A549 (cell line): ENCODE results near the gene PRH1. TPM values are rescaled to one million over a fixed set of nuclear protein-coding genes. Genes with fewer than 3 reads are reported as not detected.

Source experiments
- ATAC-seq, 2 experiments: fragments of 200-7000 bp in 1 of 2; fragments of >200 bp in 1 of 2; cut with Nextera tagmentation in 1 of 2; cut with Tn5 transposase in 1 of 2; 3 replicates each; pipeline versions ENCODE4 v1.8.0 to v1.9.1; 2018 to 2020; ENCODE audit warnings: mild to moderate bottlenecking in 1 of 2, moderate library complexity in 1 of 2
- CTCF ChIA-PET: fragments of 300-600 bp; sonication (Branson Sonifier 250); formaldehyde crosslinking; extraction: SDS; loops from one replicate; lab custom pipeline; 2021; ENCODE audit warnings: antibody characterized with exemption, inconsistent platforms; lab: Yijun Ruan, JAX
- POLR2A ChIA-PET: fragments of 350-600 bp; formaldehyde crosslinking; extraction: SDS; loops from one replicate; lab custom pipeline; 2021; ENCODE audit warnings: antibody characterized with exemption, inconsistent platforms; lab: Yijun Ruan, JAX
- DNase-seq, 2 experiments: peaks; one replicate each; pipeline versions ENCODE4 v3.0.0 to v3.0.0-alpha.2; 2011 to 2016; ENCODE audit warnings: low read depth in 1 of 2, low spot score in 1 of 2
- FAIRE-seq: peaks from 2 replicates; lab custom pipeline; 2011; peaks lifted over from hg19 to GRCh38; lab: Jason Lieb, UNC
- H3K27ac ChIP-seq, 2 experiments: fragments of >200 bp; sonication (Bioruptor Twin); formaldehyde crosslinking; 3 replicates each; pipeline ENCODE4 v1.5.1; 2016 to 2017
- H3K4me1 ChIP-seq: fragments of >200 bp; sonication (Bioruptor Twin); formaldehyde crosslinking; 3 replicates; pipeline ENCODE4 v1.6.1; 2016
- H3K4me2 ChIP-seq: fragments of >200 bp; sonication (Bioruptor Twin); formaldehyde crosslinking; 3 replicates; pipeline ENCODE4 v1.6.1; 2016
- H3K4me3 ChIP-seq: fragments of >200 bp; sonication (Bioruptor Twin); formaldehyde crosslinking; 3 replicates; pipeline ENCODE4 v1.5.1; 2016
- H3K9me3 ChIP-seq: fragments of >200 bp; sonication (Bioruptor Twin); formaldehyde crosslinking; 3 replicates; pipeline ENCODE4 v1.6.1; 2016
- CHD4 ChIP-seq: fragments of 200-600 bp; sonication (generic); IDR thresholded peaks from 2 replicates; pipeline ENCODE4 v1.6.1; 2016; ENCODE audit warnings: antibody characterized with exemption, mild to moderate bottlenecking, borderline replicate concordance
- EHF ChIP-seq: fragments of 250-450 bp; sonication (Bioruptor Pico); IDR thresholded peaks from 2 replicates; pipeline ENCODE4 v1.5.0; 2020; ENCODE audit warnings: mild to moderate bottlenecking
- EHMT2 ChIP-seq: fragments of 200-600 bp; sonication (generic); IDR thresholded peaks from 2 replicates; pipeline ENCODE4 v1.6.1; 2016; ENCODE audit warnings: antibody characterized with exemption, low read depth, mild to moderate bottlenecking, moderate library complexity
- ESRRA ChIP-seq: fragments of 150-350 bp; IDR thresholded peaks from 2 replicates; pipeline ENCODE4 v1.6.1; 2014; ENCODE audit warnings: mild to moderate bottlenecking, low read length, borderline replicate concordance
- FOSB ChIP-seq: fragments of 250-450 bp; sonication (Bioruptor Pico); IDR thresholded peaks from 2 replicates; pipeline ENCODE4 v1.5.0; 2020; ENCODE audit warnings: mild to moderate bottlenecking, moderate library complexity
- GATA3 ChIP-seq: IDR thresholded peaks from 2 replicates; pipeline ENCODE4 v1.6.1; 2012; ENCODE audit warnings: borderline replicate concordance
- HDAC2 ChIP-seq: fragments of 200-600 bp; sonication (generic); IDR thresholded peaks from 2 replicates; pipeline ENCODE4 v1.6.1; 2016
- HEYL ChIP-seq: fragments of 250-450 bp; sonication (Bioruptor Pico); IDR thresholded peaks from 2 replicates; pipeline ENCODE4 v1.8.0; 2021; ENCODE audit warnings: mild to moderate bottlenecking, moderate library complexity
- HOXA7 ChIP-seq: fragments of 250-450 bp; sonication (Bioruptor Pico); IDR thresholded peaks from 2 replicates; pipeline ENCODE4 v1.5.0; 2020; ENCODE audit warnings: mild to moderate bottlenecking, moderate library complexity
- HOXB5 ChIP-seq: fragments of 250-450 bp; sonication (Bioruptor Pico); IDR thresholded peaks from 2 replicates; pipeline ENCODE4 v1.5.0; 2020; ENCODE audit warnings: mild to moderate bottlenecking, moderate library complexity
- JUNB ChIP-seq: fragments of >200 bp; sonication (Bioruptor Twin); formaldehyde crosslinking; IDR thresholded peaks from 2 replicates; pipeline ENCODE4 v1.6.1; 2016
- KDM1A ChIP-seq: fragments of 200-600 bp; sonication (generic); IDR thresholded peaks from 2 replicates; pipeline ENCODE4 v1.6.1; 2016; ENCODE audit warnings: low read depth, mild to moderate bottlenecking
- MAFK ChIP-seq: fragments of 450-650 bp; IDR thresholded peaks from 2 replicates; pipeline ENCODE4 v1.6.1; 2014; ENCODE audit not compliant: partially characterized antibody
- MAZ ChIP-seq: fragments of 150-350 bp; IDR thresholded peaks from 2 replicates; pipeline ENCODE4 v1.6.1; 2014; ENCODE audit warnings: antibody characterized with exemption, low read depth, low read length, borderline replicate concordance
- MYC ChIP-seq: IDR thresholded peaks from 2 replicates; pipeline ENCODE4 v1.6.1; 2012; ENCODE audit warnings: mild to moderate bottlenecking, inconsistent platforms, low read length, improper control_type of control experiment, borderline replicate concordance
- NPAS2 ChIP-seq: fragments of 250-450 bp; sonication (Bioruptor Pico); IDR thresholded peaks from 2 replicates; pipeline ENCODE4 v1.8.0; 2022; ENCODE audit warnings: mild to moderate bottlenecking, moderate library complexity, borderline replicate concordance
- NR3C1 ChIP-seq: fragments of >200 bp; sonication (Bioruptor Twin); formaldehyde crosslinking; IDR thresholded peaks from 3 replicates; pipeline ENCODE4 v1.6.1; 2017
- PBX3 ChIP-seq: IDR thresholded peaks from 2 replicates; pipeline ENCODE4 v1.6.1; 2012
- PHF8 ChIP-seq: fragments of 200-600 bp; sonication (generic); IDR thresholded peaks from 2 replicates; pipeline ENCODE4 v1.6.1; 2016; ENCODE audit warnings: low read depth, mild to moderate bottlenecking, antibody characterized with exemption, moderate library complexity, borderline replicate concordance
- POLR2A ChIP-seq: IDR thresholded peaks from 2 replicates; pipeline ENCODE4 v1.6.1; 2012; ENCODE audit warnings: mild to moderate bottlenecking, low read length
- RARB ChIP-seq: fragments of 250-450 bp; sonication (Bioruptor Pico); IDR thresholded peaks from 2 replicates; pipeline ENCODE4 v1.8.0; 2021; ENCODE audit warnings: mild to moderate bottlenecking, moderate library complexity
- RFX5 ChIP-seq: fragments of 450-650 bp; IDR thresholded peaks from 2 replicates; pipeline ENCODE4 v1.7.1; 2014; ENCODE audit warnings: antibody characterized with exemption, mild to moderate bottlenecking, moderate library complexity
- TFCP2L1 ChIP-seq: fragments of 250-450 bp; sonication (Bioruptor Pico); IDR thresholded peaks from 2 replicates; pipeline ENCODE4 v1.5.0; 2021; ENCODE audit warnings: mild to moderate bottlenecking
- TP53 ChIP-seq: fragments of 250-450 bp; sonication (Bioruptor Pico); IDR thresholded peaks from 2 replicates; pipeline ENCODE4 v1.5.0; 2021; ENCODE audit warnings: mild to moderate bottlenecking, moderate library complexity
- ZC3H11A ChIP-seq: fragments of 450-650 bp; IDR thresholded peaks from 2 replicates; pipeline ENCODE4 v1.6.1; 2014; ENCODE audit warnings: antibody characterized with exemption, mild to moderate bottlenecking
- ZNF302 ChIP-seq: fragments of 250-450 bp; sonication (Bioruptor Pico); IDR thresholded peaks from 2 replicates; pipeline ENCODE4 v1.9.0; 2021; ENCODE audit warnings: inconsistent platforms, mild to moderate bottlenecking, moderate library complexity
- WGBS: methylation state at CpG from one replicate; pipeline ENCODE4 v1.1.6; 2017; ENCODE audit errors: missing lambda C conversion rate; 5-methylcytosine and 5-hydroxymethylcytosine counted together
- polyA plus RNA-seq, 4 experiments: library from polyadenylated mRNA; depleted of rRNA in 3 of 4; stranded (reverse); fragments of >200 nt; fragmentation: RNase III in 1 of 4; extraction: RNeasy Plus Mini Kit Qiagen cat#74134 plus additional on column Dnase treatment in 1 of 4; gene quantifications; 2 replicates in 3 of 4; 3 replicates in 1 of 4; pipeline ENCODE4 v1.2.3, GENCODE V29; 2011 to 2017
- TF ChIP-seq, protein P1 (sequence below): fragments of 450-650 bp; IDR thresholded peaks from 2 replicates; pipeline ENCODE4 v1.6.1; 2014; ENCODE audit warnings: antibody characterized with exemption
- TF ChIP-seq, protein P2 (sequence below): fragments of >200 bp; sonication (Bioruptor Twin); formaldehyde crosslinking; IDR thresholded peaks from 2 replicates; pipeline ENCODE4 v1.6.1; 2016
- TF ChIP-seq, protein P3 (sequence below): IDR thresholded peaks from 2 replicates; pipeline ENCODE4 v1.6.1; 2012
- TF ChIP-seq, protein P4 (sequence below): fragments of 250-450 bp; sonication (Bioruptor Pico); IDR thresholded peaks from 2 replicates; pipeline ENCODE4 v1.5.0; 2020; ENCODE audit warnings: low read depth, mild to moderate bottlenecking, moderate library complexity

The PRH1 gene
- polyA plus RNA-seq, 2 of the 4 experiments (the other 2 are of a cell fraction): 4.3 to 6.7 TPM

DNA sequence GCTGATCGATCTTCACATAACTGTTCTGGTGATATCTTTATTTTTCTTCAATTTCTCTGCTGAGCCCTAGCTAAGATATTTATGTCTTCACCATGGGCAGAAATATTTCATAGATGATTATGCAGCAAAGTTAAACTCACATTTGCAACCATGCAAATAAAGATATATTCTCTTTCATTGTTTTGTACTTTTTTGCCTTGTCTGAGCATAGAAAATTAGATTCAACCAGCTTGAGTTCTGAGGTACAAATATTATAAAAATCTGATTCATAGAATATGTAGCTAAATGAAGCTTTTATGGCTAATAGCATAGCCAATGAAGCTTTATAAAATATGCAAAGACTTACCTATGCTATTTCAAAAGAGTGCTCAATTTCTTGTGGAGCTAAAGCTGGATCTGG lies 25.4 kb upstream of the PRH1 start, which contains the start of gene TAS2R13:
TAS2R13 (minus strand) TSS at position 101 of the 400 bp plus-strand sequence. CDS start 264 bp downstream, outside the sequence.
- FAIRE-seq: no peak
- Histone ChIP-seq H3K9me3 (peaks cover 10% of the 10 kb centered on the region; the same call in 1 of the 3 replicates), H3K4me1 (no peaks in the 10 kb centered on the region), H3K4me2 (no peak within 1 kb of the TSS), H3K27ac (no peak within 1 kb of the TSS), H3K4me3 (no peak within 1 kb of the TSS)
- ChIA-PET CTCF (interaction anchor here (1.0 kb wide), 1 partner anchor 159 kb away, joined by 3 read pairs; no protein-coding TSS in a partner anchor), POLR2A (no interaction called here)
- TF ChIP-seq, protein P1, sequence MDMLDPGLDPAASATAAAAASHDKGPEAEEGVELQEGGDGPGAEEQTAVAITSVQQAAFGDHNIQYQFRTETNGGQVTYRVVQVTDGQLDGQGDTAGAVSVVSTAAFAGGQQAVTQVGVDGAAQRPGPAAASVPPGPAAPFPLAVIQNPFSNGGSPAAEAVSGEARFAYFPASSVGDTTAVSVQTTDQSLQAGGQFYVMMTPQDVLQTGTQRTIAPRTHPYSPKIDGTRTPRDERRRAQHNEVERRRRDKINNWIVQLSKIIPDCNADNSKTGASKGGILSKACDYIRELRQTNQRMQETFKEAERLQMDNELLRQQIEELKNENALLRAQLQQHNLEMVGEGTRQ: no peak
- no peak for TF ChIP-seq CHD4
- no peak for TF ChIP-seq ZC3H11A
- no peak for TF ChIP-seq HOXB5 (CRISPR knock-in tag)
- no peak for TF ChIP-seq RFX5
- no peak for TF ChIP-seq GATA3
- TF ChIP-seq MAZ: no peak
- TF ChIP-seq, protein P2, sequence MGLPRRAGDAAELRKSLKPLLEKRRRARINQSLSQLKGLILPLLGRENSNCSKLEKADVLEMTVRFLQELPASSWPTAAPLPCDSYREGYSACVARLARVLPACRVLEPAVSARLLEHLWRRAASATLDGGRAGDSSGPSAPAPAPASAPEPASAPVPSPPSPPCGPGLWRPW: no peak
- ATAC-seq: no peak
- WGBS: 96% methylated on average over 1 of the region's 1 CpG
- DNase-seq: no peak

GRCh38 chr12:10904686-10905085 lies 20.6 kb upstream of the PRH1 start:
- no peak overlapping the region for H3K4me3 ChIP-seq
- no peaks in the 10 kb centered on the region for H3K4me1 ChIP-seq
- no peak overlapping the region for H3K4me2 ChIP-seq
- H3K27ac ChIP-seq: no peak overlapping the region
- WGBS: 61% methylated on average over 4 of the region's 4 CpGs
- POLR2A ChIA-PET: no interaction called here
- CTCF ChIA-PET: no interaction called here
- TF ChIP-seq TP53 (CRISPR knock-in tag): no peak
- no peak for TF ChIP-seq POLR2A
- TF ChIP-seq, all 56 proteins: peak for 0
- no peak for FAIRE-seq
- no peak for DNase-seq
- no peak for ATAC-seq
- peaks cover 33% of the 10 kb centered on the region; the same call in 2 of the 3 replicates for H3K9me3 ChIP-seq

DNA sequence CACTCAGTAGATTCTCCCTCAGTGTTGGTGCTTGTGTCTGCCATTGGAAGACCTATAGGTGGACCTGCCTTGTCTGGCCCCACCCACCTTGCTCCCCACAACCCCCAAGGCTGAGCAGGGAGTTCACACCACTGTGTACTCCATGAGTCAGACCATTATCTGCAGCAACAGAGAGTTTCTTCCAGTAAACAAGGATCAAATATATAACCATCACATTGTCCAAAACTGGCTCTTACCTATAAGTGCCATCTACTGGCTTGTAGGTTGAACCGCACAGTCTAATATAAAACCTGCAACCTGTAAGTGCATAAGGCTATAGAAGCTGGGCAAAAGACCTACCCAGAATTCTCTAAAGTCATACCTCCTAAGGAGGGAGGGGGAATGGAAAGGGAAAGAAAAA lies 17.4 kb upstream of the PRH1 start:
- CTCF ChIA-PET: interaction anchor here (0.7 kb wide), 1 partner anchor 612 kb away, joined by 3 read pairs; no protein-coding TSS in a partner anchor

GRCh38 chr12:10900972-10901371 lies 16.9 kb upstream of the PRH1 start:
- WGBS: 93% methylated on average over 1 of the region's 1 CpG
- CTCF ChIA-PET: no interaction called here

More for the DNA sequence above, 17.4 kb upstream of the PRH1 start:
- Histone ChIP-seq H3K4me2 (no peak overlapping the region), H3K4me3 (no peak overlapping the region), H3K9me3 (peaks cover 33% of the 10 kb centered on the region; the same call in 2 of the 3 replicates), H3K4me1 (no peaks in the 10 kb centered on the region), H3K27ac (no peak overlapping the region)
- DNase-seq: no peak
- 95% methylated on average over 1 of the region's 1 CpG for WGBS
- no peak for FAIRE-seq
- no peak for ATAC-seq
- POLR2A ChIA-PET: no interaction called here
- TF ChIP-seq HOXB5 (CRISPR knock-in tag): no peak
- TF ChIP-seq JUNB: no peak
- no peak for TF ChIP-seq ESRRA
- no peak for TF ChIP-seq RARB (CRISPR knock-in tag)
- TF ChIP-seq FOSB (CRISPR knock-in tag): no peak
- no peak for TF ChIP-seq EHMT2
- TF ChIP-seq ZNF302: no peak
- TF ChIP-seq HDAC2: no peak
- TF ChIP-seq, protein P3, sequence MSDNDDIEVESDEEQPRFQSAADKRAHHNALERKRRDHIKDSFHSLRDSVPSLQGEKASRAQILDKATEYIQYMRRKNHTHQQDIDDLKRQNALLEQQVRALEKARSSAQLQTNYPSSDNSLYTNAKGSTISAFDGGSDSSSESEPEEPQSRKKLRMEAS: no peak
- no peak for TF ChIP-seq TFCP2L1 (CRISPR knock-in tag)
- TF ChIP-seq, all 56 proteins: peak for 0

More at GRCh38 chr12:10900972-10901371, 16.9 kb upstream of the PRH1 start:
- FAIRE-seq (no peak), DNase-seq (no peak), ATAC-seq (no peak)
- POLR2A ChIA-PET: no interaction called here
- peaks cover 33% of the 10 kb centered on the region; the same call in 2 of the 3 replicates for H3K9me3 ChIP-seq
- H3K27ac ChIP-seq: no peak overlapping the region
- H3K4me3 ChIP-seq: no peak overlapping the region
- TF ChIP-seq NR3C1: no peak
- no peak for TF ChIP-seq MAFK
- TF ChIP-seq POLR2A: no peak
- no peak for TF ChIP-seq PBX3
- TF ChIP-seq, protein P3: no peak
- TF ChIP-seq PHF8: no peak
- no peak for TF ChIP-seq KDM1A
- no peak for TF ChIP-seq MYC
- TF ChIP-seq NPAS2 (CRISPR knock-in tag): no peak
- no peak for TF ChIP-seq HEYL (CRISPR knock-in tag)
- TF ChIP-seq EHF (CRISPR knock-in tag): no peak
- TF ChIP-seq FOSB (CRISPR knock-in tag): no peak
- TF ChIP-seq MAZ: no peak
- TF ChIP-seq HOXA7 (CRISPR knock-in tag): no peak
- no peak for TF ChIP-seq JUNB
- TF ChIP-seq, protein P4, sequence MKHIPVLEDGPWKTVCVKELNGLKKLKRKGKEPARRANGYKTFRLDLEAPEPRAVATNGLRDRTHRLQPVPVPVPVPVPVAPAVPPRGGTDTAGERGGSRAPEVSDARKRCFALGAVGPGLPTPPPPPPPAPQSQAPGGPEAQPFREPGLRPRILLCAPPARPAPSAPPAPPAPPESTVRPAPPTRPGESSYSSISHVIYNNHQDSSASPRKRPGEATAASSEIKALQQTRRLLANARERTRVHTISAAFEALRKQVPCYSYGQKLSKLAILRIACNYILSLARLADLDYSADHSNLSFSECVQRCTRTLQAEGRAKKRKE (CRISPR knock-in tag): no peak
- no peaks in the 10 kb centered on the region for H3K4me1 ChIP-seq
- no peak overlapping the region for H3K4me2 ChIP-seq
